Measurements from ENCODE around the gene RICTOR.

The RICTOR gene, protein sequence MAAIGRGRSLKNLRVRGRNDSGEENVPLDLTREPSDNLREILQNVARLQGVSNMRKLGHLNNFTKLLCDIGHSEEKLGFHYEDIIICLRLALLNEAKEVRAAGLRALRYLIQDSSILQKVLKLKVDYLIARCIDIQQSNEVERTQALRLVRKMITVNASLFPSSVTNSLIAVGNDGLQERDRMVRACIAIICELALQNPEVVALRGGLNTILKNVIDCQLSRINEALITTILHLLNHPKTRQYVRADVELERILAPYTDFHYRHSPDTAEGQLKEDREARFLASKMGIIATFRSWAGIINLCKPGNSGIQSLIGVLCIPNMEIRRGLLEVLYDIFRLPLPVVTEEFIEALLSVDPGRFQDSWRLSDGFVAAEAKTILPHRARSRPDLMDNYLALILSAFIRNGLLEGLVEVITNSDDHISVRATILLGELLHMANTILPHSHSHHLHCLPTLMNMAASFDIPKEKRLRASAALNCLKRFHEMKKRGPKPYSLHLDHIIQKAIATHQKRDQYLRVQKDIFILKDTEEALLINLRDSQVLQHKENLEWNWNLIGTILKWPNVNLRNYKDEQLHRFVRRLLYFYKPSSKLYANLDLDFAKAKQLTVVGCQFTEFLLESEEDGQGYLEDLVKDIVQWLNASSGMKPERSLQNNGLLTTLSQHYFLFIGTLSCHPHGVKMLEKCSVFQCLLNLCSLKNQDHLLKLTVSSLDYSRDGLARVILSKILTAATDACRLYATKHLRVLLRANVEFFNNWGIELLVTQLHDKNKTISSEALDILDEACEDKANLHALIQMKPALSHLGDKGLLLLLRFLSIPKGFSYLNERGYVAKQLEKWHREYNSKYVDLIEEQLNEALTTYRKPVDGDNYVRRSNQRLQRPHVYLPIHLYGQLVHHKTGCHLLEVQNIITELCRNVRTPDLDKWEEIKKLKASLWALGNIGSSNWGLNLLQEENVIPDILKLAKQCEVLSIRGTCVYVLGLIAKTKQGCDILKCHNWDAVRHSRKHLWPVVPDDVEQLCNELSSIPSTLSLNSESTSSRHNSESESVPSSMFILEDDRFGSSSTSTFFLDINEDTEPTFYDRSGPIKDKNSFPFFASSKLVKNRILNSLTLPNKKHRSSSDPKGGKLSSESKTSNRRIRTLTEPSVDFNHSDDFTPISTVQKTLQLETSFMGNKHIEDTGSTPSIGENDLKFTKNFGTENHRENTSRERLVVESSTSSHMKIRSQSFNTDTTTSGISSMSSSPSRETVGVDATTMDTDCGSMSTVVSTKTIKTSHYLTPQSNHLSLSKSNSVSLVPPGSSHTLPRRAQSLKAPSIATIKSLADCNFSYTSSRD (N-terminal part only)

GRCh38 chr5:39074017-39074814 is at the start of gene RICTOR:
Gene RICTOR, minus strand, starts transcription at chr5:39074399. Its CDS starts 22 bp downstream, at chr5:39074377.
- H3K27me3 ChIP-seq (replicated peaks) = no peaks in the 10 kb centered on the region
- in situ Hi-C loops (cut with HindIII; ENCODE audit: low pct_ligation_motif_present, low sequenced_read_pairs) = no loop called here
- H3K36me3 ChIP-seq (replicated peaks) = peaks cover 2% of the 10 kb centered on the region
- peak within 1 kb of the TSS; percentile 98 for H3K27ac ChIP-seq
- DNase-seq = peak; percentile 84
- TF ChIP-seq CTCF (IDR thresholded peaks at IDR 0.05; ENCODE audit: low read depth, low read length, missing control alignments) = no peak
- H3K4me3 ChIP-seq (ENCODE audit: low read depth, low read length) = peak within 1 kb of the TSS; percentile 74

- H3K27me3 ChIP-seq (replicated peaks) = no peaks in the 10 kb centered on the region
- no peak overlapping the region for H3K4me3 ChIP-seq (ENCODE audit: low read depth, low read length)
- H3K27ac ChIP-seq = no peak overlapping the region
- H3K36me3 ChIP-seq (replicated peaks) = no peaks in the 10 kb centered on the region
- no peak for DNase-seq
- in situ Hi-C loops (cut with HindIII; ENCODE audit: low pct_ligation_motif_present, low sequenced_read_pairs) = no loop called here
- TF ChIP-seq CTCF (IDR thresholded peaks at IDR 0.05; ENCODE audit: low read depth, low read length, missing control alignments) = no peak
Measured at GRCh38 chr5:39121922-39122321, 47.7 kb upstream of the RICTOR start.

DNA sequence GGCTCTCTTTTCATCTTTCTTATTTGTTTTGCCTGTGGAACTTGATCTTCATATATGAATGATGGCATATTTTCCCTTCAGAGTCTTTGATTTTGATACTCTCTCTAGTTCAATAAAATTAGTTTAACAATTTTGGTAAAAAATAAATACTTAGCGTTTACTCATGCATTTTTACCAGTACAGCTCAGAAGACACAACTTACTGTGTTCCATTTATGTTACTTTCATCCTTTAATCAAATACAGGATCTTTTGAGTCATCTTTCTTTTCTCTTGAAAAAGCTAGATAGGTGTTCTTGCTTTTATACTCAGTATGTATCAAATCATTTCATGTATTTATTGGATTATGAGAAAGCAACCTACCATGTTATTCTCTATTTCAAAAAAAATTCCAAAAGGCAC is 47.1 kb upstream of the RICTOR start:
- no peaks in the 10 kb centered on the region for H3K27me3 ChIP-seq (replicated peaks)
- no peaks in the 10 kb centered on the region for H3K36me3 ChIP-seq (replicated peaks)
- no peak for DNase-seq
- H3K27ac ChIP-seq = no peak overlapping the region
- in situ Hi-C loops (cut with HindIII; ENCODE audit: low pct_ligation_motif_present, low sequenced_read_pairs) = no loop called here
- no peak overlapping the region for H3K4me3 ChIP-seq (ENCODE audit: low read depth, low read length)
- no peak for TF ChIP-seq CTCF (IDR thresholded peaks at IDR 0.05; ENCODE audit: low read depth, low read length, missing control alignments)

DNA sequence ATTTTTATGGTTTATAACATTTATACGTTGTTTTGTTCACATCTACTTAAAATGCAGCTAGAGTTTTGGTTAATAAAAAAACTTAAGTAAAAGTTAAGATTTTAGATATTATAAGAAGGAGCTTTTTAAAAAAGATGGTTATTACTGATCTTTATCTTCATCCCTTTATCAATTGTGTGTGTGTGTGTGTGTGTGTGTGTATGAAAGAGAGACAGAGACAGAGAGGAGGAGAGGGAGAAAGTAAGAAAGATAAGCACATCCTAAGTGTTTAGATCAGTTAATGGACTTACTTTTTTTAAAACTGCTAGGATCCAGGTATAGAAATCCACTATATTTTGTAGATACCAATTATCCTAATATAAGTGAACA is 45.8 kb upstream of the RICTOR start:
- DNase-seq = no peak
- Histone ChIP-seq H3K4me3 (ENCODE audit: low read depth, low read length) (no peak overlapping the region), H3K36me3 (replicated peaks) (no peaks in the 10 kb centered on the region), H3K27ac (no peak overlapping the region), H3K27me3 (replicated peaks) (no peaks in the 10 kb centered on the region)
- no peak for TF ChIP-seq CTCF (IDR thresholded peaks at IDR 0.05; ENCODE audit: low read depth, low read length, missing control alignments)
- in situ Hi-C loops (cut with HindIII; ENCODE audit: low pct_ligation_motif_present, low sequenced_read_pairs) = no loop called here
